ENCODE results near the gene DCDC2C. TPM values are rescaled to one million over a fixed set of nuclear protein-coding genes. Genes with fewer than 3 reads are reported as not detected.

Gene DCDC2C
- total RNA-seq, 3 donors from 2014 or later, result 0.35 TPM; not detected in 2

GRCh38 chr2:3838348-3838747 is 135.0 kb downstream of the DCDC2C start:
- Histone ChIP-seq H3K4me1 (ENCODE audit: low read depth) (no peaks in the 10 kb centered on the region), H3K9me3 (peaks cover 53% of the 10 kb centered on the region), H3K4me3 (no peak overlapping the region), H3K36me3 (ENCODE audit: low read depth) (no peaks in the 10 kb centered on the region)
- no peak for TF ChIP-seq CTCF (IDR thresholded peaks at IDR 0.05)
- DNase-seq (no peak), ATAC-seq (no peak)
- intact Hi-C loops (cut with DNase I, micrococcal nuclease), result no loop called here

- intact Hi-C loops (cut with DNase I, micrococcal nuclease), result no loop called here
These were observed 136.1 kb downstream of the DCDC2C start for GRCh38 chr2:3839476-3839875.

GRCh38 chr2:3840611-3841155 is 137.3 kb downstream of the DCDC2C start:
- TF ChIP-seq CTCF (IDR thresholded peaks at IDR 0.05), result no peak
- no peak for ATAC-seq
- Histone ChIP-seq H3K9me3 (peaks cover 52% of the 10 kb centered on the region), H3K4me1 (ENCODE audit: low read depth) (no peaks in the 10 kb centered on the region), H3K36me3 (ENCODE audit: low read depth) (no peaks in the 10 kb centered on the region), H3K4me3 (no peak overlapping the region)
- DNase-seq, result no peak
- intact Hi-C loops (cut with DNase I, micrococcal nuclease), result no loop called here

More at GRCh38 chr2:3839476-3839875, 136.1 kb downstream of the DCDC2C start:
- Histone ChIP-seq H3K4me1 (ENCODE audit: low read depth) (no peaks in the 10 kb centered on the region), H3K4me3 (no peak overlapping the region), H3K36me3 (ENCODE audit: low read depth) (no peaks in the 10 kb centered on the region), H3K9me3 (peaks cover 60% of the 10 kb centered on the region)
- ATAC-seq, result no peak
- TF ChIP-seq CTCF (IDR thresholded peaks at IDR 0.05), result no peak
- no peak for DNase-seq

- H3K4me1 ChIP-seq (ENCODE audit: low read depth), result no peaks in the 10 kb centered on the region
- H3K36me3 ChIP-seq (ENCODE audit: low read depth), result no peaks in the 10 kb centered on the region
- no peak overlapping the region for H3K4me3 ChIP-seq
- DNase-seq, result no peak
- H3K9me3 ChIP-seq, result peaks cover 37% of the 10 kb centered on the region
- no peak for ATAC-seq
- intact Hi-C loops (cut with DNase I, micrococcal nuclease), result no loop called here
- TF ChIP-seq CTCF (IDR thresholded peaks at IDR 0.05), result no peak
These were observed 144.2 kb downstream of the DCDC2C start for GRCh38 chr2:3847397-3848052.

- TF ChIP-seq CTCF (IDR thresholded peaks at IDR 0.05), result no peak
- no peak overlapping the region for H3K4me3 ChIP-seq
- H3K36me3 ChIP-seq (ENCODE audit: low read depth), result no peaks in the 10 kb centered on the region
- peaks cover 39% of the 10 kb centered on the region for H3K9me3 ChIP-seq
- DNase-seq, result no peak
- no peaks in the 10 kb centered on the region for H3K4me1 ChIP-seq (ENCODE audit: low read depth)
- intact Hi-C loops (cut with DNase I, micrococcal nuclease), result no loop called here
- ATAC-seq, result no peak
These were observed 145.4 kb downstream of the DCDC2C start for GRCh38 chr2:3848776-3849175.
